DMS79 (cell line): Measurements from ENCODE around the gene TLN1.

Experiments
- DNase-seq: peaks from one replicate; lab custom pipeline; 2025; lab: John Stamatoyannopoulos, UW

The TLN1 gene

DNA sequence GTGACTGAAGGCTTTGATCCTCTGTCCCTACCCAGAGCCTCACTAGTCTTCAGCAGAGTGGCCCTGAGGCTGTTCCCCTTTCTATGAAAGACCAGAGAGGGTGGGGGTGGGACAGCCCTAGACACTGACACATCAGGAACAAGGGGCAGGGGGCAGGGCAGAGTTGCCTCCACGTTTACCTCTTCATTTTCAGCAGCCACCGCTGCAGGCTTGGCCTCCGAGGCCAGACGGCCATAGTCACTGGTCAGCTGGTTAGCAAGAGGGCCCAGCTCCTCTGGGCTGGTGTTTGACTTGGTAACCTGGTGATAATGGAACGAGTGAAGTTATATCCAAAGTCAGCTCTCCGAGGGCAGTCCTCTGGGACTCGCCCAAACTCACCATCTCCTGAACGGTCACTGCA, 26.6 kb downstream of the TLN1 start:
- no peak for DNase-seq

DNA sequence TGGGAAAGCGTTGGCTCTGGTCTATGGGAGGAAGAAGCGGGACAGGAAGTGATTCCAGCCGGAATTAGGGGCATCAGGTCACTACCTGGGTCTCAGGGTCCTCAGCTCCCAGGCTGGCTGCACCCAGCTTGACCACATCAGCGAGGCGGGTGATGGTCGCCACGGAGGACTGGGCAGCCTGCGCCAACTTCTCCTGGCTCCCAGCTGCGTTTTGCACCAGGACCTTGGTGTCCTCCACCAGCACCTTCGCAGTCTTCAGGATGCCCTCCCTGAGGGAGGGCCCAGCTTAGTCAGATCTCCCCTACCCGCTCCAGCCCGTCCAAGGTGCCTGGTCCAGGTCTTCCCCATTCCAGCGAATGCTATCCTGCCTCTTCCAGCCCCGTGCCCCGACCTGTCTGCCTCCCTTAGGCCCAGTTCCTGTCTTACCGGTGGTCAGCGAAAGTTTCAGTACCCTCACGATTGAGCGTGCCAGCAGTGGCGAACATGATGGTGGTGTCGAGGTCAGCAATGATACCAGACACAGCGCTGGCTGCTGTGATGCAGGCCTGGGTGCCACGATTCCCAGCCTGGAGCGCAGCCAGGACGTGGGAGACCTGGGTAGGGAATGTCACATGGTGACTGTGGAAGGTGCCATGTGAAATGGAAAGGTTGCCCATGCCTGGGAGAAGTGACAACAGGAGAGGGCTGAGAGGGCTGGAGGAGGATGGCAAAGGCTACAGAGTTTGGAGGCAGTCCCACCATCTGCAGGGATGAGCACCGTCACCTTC, 27.9 kb downstream of the TLN1 start:
- no peak for DNase-seq

DNA sequence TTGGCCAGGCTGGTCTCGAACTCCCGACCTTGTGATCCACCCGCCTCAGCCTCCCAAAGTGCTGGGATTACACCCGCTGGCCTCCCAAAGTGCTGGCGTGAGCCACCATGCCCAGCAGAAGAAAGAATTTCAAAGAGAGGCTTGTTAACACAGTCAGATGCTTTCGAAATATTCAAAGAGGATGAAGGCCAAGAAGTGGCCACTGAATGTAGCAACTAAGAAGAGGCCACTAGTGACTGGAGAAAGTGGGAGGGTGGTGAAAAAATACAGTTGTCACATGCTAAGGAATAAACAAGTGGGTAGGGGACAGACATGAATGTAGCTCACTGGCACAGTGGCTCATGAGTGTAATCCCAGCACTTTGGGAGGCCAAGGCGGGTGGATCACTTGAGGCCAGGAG, 29.3 kb downstream of the TLN1 start:
- DNase-seq = no peak

DNA sequence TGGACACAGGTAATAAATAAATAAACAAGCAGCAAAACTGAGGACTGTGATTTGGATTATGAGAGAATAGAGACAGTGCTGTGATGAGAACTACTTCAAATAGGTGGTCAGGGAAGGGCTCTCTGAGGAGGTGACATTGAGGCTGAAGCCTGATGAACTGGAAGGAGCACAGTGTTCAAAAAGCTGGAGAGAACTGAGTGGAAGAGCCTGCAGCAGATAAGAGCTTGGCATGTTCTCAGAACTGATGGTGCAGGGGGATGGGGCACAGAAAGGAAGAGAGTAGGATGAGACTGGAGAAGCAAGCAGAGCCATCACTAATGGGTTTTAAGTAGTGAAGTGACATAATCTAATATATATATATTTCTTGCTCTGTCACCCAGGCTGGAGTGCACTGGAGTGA, 31.1 kb downstream of the TLN1 start:
- DNase-seq = no peak

DNA sequence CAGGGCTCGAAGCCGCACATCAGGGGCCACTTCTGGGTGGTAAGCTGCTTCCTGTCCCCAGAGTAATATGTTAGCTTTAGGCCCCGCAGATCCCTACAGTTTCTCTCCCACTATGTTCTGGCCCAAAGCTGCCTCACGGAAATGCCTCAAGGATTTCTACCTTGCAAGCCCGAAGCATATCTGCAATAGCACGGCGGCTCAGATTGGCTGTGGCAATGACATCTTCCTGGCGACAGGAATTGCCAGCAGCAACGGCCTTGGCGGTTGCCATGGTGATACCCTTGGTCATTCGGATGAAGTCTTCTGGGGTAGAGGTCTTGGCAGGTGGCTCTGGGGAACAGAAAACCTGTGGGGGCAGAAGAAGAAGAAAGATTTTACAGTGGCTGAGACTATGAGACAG, 32.0 kb downstream of the TLN1 start:
- DNase-seq = no peak

DNA sequence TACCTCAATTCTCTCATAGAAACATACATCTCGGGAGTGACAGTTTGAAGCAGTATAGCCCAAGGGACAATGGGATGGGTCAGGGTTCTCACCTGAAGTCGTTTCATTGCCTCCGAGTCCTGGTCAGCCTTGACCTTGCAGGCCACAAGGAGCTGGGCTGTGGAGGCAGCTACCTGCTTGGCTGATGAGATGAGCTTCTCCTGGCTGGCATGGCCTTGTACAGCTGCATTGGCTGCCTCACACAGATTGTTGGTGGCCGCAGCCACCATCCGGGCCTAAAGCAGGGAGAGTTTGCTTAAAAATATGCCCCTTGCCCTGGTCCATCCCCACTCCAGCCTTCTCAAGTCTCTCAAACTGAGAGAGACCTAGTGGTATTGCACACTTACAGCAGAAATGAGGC, 33.8 kb downstream of the TLN1 start:
- DNase-seq = no peak

DNA sequence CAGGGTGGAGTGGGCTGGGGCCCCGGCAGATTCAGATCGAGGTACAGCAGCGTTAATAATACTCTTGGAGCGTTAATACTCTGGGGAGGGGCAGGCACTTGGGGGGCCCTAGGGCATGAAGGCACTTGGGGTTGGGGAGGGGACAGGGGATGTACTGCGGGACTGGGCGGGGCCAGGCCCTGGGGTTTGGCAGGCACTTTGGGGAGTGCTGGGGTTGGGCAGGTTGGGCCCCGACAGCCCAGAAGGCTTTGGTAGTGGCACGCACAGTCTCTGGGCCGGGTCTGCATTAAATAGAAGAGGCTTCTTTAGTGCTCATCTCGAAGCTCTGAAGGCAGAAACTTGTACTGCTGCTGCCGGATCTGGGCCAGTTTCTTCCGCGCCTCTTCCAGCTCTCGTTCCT, 34.5 kb downstream of the TLN1 start:
- no peak for DNase-seq

DNA sequence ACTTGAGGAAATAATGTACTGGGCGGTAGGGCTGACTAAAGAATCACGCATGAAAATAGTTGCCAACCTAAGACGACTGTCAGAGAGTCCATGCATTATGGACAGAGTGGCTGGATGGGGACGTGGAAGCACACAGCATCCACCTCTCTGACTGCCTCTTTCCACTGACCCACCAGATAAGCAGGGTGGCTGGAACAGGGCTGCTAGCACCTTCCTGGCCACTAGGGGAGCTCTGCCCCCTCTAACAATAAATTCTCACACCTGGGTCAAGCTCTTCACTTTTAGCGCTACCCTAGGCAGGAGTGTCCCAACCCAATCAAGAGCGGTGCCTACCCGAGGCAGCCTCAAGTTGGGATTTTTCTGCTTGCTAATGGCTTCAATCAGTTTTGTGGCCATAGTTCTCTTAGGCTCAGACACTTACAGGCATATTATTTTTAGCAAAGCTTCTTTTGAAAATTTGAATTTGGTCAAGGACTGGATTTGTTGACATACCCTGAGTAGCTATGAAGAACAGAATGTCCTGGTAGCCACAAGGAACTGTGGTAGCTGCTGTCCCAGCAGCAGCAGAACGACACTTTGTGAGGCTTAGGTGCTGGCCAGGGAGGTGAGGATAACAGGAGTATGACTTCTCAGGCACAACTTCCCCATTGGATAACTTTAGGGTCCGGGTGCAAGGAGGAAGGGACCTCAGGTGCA, 35.3 kb downstream of the TLN1 start:
- DNase-seq = no peak

DNA sequence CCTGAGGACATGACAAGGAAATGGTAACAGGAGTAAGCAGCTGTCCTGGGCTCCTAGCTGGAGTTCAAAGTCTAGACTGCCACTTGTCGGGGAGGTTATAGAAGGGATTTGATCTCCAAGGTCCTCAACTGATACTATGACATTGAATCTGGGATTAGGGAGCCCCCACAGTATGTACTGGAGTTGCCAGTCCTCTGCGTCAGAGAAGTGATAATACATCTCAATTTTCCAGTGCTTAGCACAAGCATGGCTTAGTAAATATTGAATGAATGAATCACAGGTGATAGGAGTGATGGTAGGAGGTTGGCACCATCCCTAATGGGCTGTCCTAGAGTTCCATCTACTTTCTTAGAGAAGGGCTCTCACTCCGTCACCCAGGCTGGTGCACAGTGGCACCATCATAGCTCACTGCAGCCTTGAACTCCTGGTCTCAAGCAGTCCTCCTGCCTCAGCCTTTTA, 36.0 kb downstream of the TLN1 start:
- DNase-seq = no peak

DNA sequence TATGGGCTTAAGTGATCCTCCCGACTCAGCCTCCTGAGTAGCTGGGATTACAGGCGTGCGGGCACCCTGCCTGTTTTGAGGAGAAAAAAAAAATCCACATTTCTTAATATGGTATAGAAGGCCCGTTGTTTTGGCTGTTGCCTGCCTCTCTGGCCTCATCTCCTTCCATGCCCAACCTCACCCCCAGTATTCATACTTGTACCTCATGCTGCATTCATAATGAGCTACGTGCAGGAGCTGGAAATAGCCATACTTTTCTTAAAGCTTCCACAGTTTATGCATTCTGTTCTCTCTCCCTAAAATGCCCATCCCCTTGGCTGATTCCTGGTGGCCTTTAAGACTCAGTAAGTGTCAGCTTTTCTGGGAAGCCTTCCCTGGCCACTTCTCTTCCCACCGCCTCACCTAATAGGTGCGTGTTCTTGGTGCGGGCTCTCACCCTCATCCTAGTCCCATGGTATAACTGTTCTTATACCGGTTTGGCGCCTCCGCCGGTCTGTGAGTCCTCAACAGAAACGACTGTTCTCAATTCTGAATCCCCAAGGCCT, 40.2 kb downstream of the TLN1 start:
- DNase-seq = no peak

DNA sequence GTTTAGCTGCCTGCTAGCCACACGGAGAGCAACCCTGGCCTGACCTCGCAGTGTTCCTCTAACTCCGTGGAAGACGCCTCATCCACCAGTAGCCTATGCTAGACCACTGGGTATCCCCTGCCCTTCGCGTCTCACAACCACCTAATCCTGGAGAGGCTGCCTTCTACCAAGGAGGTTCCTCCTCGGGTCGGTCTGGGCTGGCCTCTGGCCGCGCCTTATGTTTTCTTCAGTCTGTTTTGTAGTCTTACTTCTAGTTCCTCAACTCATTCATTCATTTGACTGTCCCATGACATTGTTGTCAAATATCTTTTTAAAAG, 40.7 kb downstream of the TLN1 start:
- no peak for DNase-seq

DNA sequence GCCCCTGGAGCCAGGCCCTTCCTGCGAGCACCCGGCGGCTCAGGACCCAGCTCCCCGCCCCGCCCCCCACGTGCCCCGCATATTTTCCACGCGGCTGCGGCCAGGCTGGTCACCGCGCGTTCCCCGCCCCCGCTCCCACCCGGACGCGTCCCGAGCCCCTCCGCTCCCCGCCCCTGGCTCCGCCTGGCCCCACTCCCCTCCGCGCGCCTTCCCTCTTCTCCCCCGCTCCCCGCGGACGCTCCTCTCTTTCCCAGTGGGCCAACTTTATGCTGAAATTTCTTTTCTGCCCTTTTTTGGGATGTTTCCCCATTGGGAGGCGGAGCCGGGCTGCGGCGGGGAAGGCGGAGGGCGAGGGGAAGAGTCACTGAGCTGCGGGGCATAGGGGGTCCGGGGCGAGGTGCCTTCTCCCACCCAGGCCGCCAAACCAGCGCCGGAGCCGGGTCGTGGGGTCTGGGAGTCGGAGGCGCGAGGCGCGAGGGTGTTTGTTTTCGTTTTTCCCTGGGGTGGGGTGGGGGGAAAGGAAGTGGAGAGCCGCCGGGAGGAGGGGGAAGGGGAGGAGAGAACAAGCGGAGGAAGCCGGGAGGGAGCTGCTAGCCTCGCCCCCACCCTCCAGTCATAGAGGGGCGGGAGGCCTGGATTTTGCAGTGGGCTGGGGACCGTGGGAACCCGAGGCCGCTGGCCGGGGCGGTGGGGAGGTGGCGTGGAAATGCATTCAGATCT, 41.2 kb downstream of the TLN1 start:
- peak; percentile 6 for DNase-seq

DNA sequence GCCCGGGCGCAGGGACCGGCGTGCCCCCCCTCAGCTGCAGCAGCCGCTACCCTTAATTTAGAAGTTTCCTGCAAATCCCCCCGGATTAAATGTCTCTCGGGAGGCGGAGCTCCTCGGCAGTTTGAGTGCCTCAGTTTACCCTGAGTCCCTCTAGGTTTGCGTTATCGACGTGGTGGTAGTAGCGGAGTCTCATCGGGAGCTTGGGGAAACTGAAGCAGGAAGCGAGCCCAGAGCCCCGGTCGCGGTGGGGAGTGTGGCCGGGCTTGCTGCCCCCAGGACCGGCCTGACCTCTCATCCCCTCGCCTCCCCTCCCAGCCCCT, 41.7 kb downstream of the TLN1 start:
- no peak for DNase-seq

DNA sequence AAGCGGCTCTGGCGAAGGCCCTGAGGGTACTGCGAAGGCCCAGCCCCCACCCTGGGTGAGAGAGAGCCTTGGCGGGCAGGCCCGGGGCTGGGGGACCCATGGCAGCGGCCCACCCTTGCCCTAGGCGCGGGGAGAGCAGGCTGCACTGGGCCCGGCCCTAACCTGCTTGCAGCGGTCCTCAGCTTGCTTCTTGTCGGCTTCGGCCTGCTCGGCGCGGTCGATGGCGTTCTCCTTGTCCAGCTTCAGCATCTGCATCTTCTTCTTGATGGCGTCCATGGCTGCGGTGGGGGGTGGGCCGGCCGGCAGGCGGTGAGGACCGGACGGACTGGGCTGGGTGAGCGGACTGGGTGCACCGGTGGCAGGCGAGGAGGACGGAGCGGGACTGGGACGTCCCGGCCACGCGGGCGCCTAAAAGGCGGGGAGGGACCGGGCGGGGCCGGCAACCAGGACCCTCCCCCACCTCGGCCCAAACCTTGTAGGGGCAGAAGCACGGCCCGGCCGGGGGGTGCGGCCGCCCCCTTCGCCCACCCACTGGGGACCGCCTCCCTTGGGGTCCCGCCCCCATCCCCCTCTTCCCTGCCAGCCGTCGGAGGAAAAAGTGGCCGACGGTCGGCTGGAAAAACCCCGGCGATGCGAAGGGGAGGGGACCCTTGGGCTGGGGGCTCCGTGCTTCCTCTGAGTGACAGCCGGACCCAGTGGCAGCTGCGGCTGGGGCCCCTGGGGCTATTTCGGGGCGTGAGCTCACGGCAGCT, 42.3 kb downstream of the TLN1 start, which contains the start of gene TPM2:
TSS of gene TPM2 (minus strand) at position 384 of the 752 bp plus-strand sequence. CDS start at position 276, 108 bp downstream.
- DNase-seq = no peak

DNA sequence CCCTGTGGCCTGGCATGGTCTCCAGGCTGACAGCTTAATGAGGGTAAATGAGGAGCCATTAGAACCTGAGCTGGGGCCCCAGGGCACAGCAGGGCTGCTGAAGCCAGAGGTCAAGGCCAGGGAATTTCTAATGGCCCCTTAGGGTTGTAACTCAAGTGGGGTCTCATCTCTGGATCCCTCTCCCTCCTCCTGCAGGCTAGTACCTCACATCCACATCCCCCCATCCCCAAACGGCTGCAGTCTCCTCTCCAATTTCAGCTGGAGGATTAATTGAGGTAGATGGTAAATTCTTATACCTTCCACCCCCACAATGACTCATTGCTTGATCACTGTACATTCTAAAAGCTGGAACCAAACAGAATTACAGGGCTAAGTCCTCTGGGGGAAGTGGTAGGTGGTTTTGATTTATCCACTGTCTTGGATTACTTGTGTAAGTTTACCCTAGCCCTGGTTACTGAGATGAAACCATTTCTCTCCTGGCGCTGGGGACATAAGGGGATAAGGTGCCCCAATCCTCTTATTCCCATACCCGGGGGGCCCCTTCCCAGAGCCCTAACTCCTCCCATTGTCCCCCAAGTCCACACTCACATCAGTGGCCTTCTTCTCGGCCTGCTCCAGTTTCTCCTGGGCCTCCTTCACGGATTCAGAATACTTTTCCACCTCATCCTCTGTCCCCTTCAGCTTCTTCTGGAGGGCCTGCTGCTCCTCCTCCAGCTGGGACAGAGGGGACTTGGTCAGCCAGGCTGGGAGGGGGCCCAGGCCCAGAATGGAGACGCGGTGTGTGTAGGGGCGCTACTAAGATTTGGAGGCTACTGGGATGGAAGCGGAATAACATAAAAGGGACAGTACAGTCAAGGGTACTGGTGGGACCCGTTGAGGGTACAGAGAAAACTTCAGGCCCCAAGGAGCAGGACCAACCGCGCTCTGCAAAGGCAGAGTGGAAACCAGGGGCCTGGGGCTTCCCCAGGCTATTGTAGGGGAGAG, 43.1 kb downstream of the TLN1 start:
- no peak for DNase-seq

DNA sequence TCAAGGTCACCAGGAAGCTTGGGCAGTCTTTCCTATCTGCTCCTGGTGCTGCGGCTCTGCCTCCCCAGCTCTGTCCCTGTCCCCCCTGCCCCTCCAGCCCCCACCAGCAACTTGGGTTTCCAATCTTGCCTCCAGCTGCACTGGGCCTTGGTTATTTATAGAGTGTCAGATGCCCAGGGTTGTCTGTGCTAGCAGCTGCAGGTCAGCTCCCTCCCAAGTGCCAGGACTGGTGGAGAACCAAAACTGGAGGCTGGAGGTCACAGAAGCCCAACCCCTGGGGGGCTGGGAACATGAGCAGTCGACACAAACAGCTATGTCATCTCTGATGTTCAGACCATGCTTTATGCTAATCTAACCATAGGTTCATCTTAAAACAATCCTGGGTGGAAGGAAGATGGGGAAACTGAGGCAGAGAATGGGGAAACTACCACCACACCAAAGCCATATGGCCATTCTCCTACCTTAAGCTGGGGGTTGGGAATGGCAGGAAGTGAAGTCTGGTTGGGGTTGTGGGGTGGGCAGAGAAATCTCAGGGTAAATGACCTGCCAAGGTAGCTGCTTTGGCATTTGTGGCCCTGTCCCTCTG, 43.9 kb downstream of the TLN1 start:
- DNase-seq = no peak

DNA sequence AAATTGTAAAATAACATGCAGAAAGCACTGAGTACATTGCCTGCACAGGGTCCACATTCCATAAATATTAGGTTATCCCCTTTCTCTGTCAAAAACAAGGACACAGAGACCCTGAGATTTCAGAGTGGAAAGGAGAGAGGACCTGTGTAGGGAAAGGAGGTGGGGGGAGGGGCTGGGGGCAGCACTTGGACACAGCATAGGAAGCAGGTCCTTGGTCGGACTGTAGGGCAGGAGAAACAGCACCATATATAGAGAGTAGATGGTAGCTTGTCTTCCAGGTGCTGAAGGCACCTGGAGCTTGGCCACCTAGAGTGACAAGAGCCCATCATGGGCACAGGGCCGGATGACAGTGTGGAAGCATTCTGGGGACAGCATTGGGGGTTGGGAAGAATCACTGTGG, 44.7 kb downstream of the TLN1 start:
- DNase-seq = no peak

DNA sequence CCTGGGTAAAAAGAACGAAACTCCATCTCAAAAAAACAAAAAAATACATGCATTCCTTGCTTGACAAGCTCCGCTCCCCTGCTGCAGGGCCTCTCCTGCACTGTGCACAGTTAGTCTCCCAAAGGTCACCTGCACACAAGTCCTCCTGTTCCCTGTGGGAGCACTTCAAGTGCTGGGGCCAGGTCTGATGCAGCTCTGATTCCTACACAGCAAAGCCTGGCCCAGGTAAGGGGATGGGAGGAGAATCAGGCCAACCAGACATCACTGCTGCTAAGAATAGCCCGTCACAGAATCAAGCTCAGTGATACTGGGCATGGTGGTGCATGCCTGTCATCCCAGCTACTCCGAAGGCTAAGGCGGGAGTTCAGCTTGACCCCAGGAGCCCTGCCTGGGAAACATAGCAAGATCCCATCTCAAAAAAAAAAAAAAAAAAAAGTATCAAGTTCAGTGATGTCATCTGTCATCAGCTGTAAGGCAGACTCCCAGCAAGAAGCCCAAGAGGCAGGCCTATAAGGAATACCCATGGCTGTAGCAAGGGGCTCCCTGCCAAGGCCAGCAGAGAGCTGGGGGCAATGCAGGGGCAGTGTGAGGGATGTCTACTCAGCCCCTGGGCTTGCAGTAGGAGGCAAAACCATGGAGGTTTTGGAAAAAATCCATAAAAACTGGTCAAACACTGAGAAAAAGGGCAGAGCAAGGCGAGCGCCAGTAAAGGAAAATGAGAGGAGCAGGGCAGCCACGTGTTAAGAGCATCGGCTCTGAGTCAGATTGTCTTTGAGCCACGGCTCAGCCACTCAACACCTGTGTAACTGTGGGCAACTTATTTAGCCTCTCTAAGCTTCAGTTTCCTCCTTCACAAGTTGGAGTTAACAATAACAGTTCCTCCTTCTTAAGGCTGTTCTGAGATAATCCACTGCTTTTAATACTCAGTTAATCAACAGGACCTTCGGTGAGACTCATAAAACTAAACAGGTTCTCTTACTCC, 45.5 kb downstream of the TLN1 start:
- no peak for DNase-seq

DNA sequence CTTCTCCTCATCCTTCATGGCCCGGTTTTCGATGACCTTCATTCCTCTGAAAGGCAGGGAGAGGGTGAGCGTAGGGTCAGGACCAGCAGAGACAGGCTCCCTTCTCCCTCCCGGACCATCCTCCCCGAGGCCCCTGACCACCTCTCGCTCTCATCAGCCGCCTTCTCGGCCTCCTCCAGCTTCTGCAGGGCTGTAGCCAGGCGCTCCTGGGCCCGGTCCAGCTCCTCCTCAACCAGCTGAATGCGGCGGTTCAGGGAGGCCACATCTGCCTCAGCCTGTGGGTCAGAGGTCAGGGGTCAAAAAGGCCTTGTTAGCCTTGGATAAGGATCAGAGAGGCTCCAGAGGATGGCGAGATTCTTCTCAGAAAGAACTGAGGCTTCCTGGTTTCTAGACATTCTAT, 46.5 kb downstream of the TLN1 start:
- no peak for DNase-seq
